Activated CD4-positive, alpha-beta memory T cell treated with anti-CD3 and anti-CD28 coated beads, Interleukin-2, amount 10 ng/mL, durations not matched to agents 7 days and 5 days (primary cell): ENCODE measurements around the gene CD1D. TPM values are rescaled to one million over a fixed set of nuclear protein-coding genes. Genes with fewer than 3 reads are reported as not detected.
"Not testable (repeated sequence)": the region's sequence is repeated elsewhere in the genome, so short reads cannot be mapped to it uniquely, and the experiment has no call there.

Source experiments
- CTCF ChIA-PET: fragments of 350-600 bp; sonication (Branson Sonifier 250); formaldehyde crosslinking; loops from one replicate; lab custom pipeline; 2021; ENCODE audit warnings: antibody characterized with exemption, inconsistent platforms; lab: Charles Lee
- POLR2A ChIA-PET: fragments of 350-600 bp; sonication (Branson Sonifier 250); formaldehyde crosslinking; loops from one replicate; lab custom pipeline; 2021; ENCODE audit warnings: antibody characterized with exemption; lab: Charles Lee
- DNase-seq: peaks from one replicate; pipeline ENCODE4 v3.0.0-alpha.2; 2020
- H3K27ac Mint-ChIP-seq: one replicate; pipeline ENCODE4 v1.8.0; 2021; ENCODE audit warnings: mild to moderate bottlenecking, mixed read lengths
- H3K27me3 Mint-ChIP-seq: one replicate; pipeline ENCODE4 v1.8.0; 2021; ENCODE audit warnings: mixed read lengths
- H3K36me3 Mint-ChIP-seq: one replicate; pipeline ENCODE4 v1.8.0; 2021; ENCODE audit warnings: low read depth, mixed read lengths
- H3K4me1 Mint-ChIP-seq: one replicate; pipeline ENCODE4 v1.8.0; 2021; ENCODE audit warnings: mixed read lengths
- H3K4me3 Mint-ChIP-seq: one replicate; pipeline ENCODE4 v1.8.0; 2021; ENCODE audit warnings: mild to moderate bottlenecking, mixed read lengths
- H3K9me3 Mint-ChIP-seq: one replicate; pipeline ENCODE4 v1.8.0; 2021; ENCODE audit warnings: mixed read lengths
- total RNA-seq, 2 experiments: library from RNA; stranded (reverse); gene quantifications; one replicate each; pipeline ENCODE4 v1.2.3, GENCODE V29; 2021

CD1D gene
- total RNA-seq, 2 experiments from 2014 or later: not detected

DNA sequence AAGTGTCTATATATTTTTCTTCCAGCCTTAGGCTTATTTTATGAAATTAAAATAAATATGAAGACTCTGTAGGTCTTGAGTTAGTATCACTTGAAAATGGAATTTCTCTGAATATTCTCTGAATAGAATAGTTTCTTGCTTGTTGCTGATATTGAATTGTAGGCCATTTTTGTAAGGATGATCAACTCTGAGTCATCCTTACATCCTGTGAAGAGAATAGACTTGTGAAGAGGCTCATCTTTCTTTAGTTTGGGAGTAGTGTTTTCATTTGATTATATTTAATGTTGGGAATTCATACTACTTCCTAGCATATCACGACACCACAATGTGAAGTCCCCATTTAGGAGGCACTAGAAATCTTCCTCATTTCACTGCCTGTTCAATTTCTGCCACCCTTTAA lies 27.5 kb upstream of the CD1D start:
- Mint-ChIP-seq H3K4me3 (no peak overlapping the region), H3K27me3 (peaks cover 20% of the 10 kb centered on the region), H3K27ac (no peak overlapping the region), H3K4me1 (peaks cover 16% of the 10 kb centered on the region), H3K9me3 (no peaks in the 10 kb centered on the region), H3K36me3 (no peaks in the 10 kb centered on the region)
- DNase-seq: no peak
- ChIA-PET CTCF (no interaction called here), POLR2A (no interaction called here)

DNA sequence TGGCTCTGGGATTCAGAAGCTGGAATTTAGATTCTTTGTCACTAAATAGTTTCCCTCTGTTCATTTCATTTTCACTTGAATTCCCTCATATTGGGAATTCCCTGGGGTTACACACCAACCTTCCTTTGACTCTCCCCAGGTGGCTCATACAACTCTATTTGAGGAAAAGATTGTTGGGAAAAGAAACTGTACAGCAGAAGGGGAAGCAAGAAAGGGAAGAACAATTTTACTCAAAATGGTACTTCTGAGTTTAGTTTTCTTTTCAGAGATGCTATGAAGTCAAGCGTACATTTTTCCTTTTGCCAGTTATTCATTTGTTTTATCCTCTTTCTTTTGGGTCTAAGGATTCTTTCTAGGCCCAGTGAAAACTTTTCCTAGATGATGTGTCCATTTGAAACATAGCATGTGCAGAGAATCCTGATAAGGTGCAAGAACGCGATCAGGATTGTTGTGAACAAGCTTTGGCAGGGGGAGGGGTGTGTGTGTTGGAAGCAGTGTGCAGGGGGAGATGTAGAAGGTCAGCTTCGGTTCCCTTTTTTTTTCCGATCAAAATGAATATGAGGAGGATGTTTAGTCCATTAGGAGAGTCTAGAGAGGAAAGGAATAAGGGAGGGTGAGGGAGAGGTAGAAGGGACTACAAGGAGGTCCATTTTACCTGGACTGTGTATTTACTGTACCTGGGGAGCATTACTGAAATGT lies 26.8 kb upstream of the CD1D start:
- CTCF ChIA-PET: no interaction called here
- Mint-ChIP-seq H3K9me3 (no peaks in the 10 kb centered on the region), H3K4me3 (no peak overlapping the region), H3K27ac (no peak overlapping the region), H3K4me1 (peaks cover 16% of the 10 kb centered on the region), H3K27me3 (peaks cover 20% of the 10 kb centered on the region), H3K36me3 (no peaks in the 10 kb centered on the region)
- POLR2A ChIA-PET: no interaction called here
- no peak for DNase-seq

DNA sequence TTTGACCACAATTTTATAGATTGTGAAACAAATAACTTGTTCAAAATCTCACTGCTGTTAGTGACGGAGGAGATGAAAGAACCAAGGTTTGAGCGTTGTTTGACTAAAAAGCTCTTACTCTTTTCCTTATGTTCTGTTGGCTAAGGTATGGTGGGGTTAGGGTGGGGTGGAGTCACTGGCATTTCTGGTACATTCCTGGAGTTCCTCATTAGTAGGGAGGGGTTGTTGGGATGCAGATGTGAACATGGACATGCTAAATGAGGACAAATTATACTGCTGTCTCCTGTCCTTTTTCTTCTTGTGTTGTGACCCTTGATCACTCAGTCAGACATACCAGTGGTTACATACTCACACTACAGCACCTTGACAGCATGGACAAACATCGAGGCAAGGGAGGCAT lies 26.2 kb upstream of the CD1D start:
- no peaks in the 10 kb centered on the region for H3K9me3 Mint-ChIP-seq
- ChIA-PET POLR2A (no interaction called here), CTCF (interaction anchor here (1.3 kb wide), 1 partner anchor 10 kb away, joined by 3 read pairs; no protein-coding TSS in a partner anchor)
- H3K4me1 Mint-ChIP-seq: peaks cover 14% of the 10 kb centered on the region
- peaks cover 20% of the 10 kb centered on the region for H3K27me3 Mint-ChIP-seq
- H3K36me3 Mint-ChIP-seq: no peaks in the 10 kb centered on the region
- H3K27ac Mint-ChIP-seq: no peak overlapping the region
- H3K4me3 Mint-ChIP-seq: no peak overlapping the region
- no peak for DNase-seq

DNA sequence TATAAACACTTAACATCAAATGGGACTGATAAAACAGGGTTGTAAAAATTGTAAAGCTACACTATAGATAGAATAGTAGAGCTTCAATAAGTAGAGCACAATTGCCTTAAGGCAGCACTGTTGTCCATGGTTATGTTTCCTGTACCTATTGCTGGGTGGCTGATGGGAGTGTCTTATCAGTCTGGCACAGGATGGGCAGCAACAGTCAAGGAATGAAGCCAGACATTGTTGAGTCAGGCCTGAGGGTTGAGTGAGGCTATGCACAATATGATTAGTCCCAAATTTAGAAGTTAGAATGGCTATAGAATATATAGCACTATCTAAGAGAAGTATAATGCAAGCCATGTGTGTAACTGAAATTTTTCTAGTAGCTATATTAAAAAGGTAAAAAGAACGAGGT lies 25.0 kb upstream of the CD1D start:
- no peak for DNase-seq
- H3K9me3 Mint-ChIP-seq: no peaks in the 10 kb centered on the region
- H3K27ac Mint-ChIP-seq: no peak overlapping the region
- H3K4me3 Mint-ChIP-seq: no peak overlapping the region
- H3K36me3 Mint-ChIP-seq: no peaks in the 10 kb centered on the region
- peaks cover 3% of the 10 kb centered on the region for H3K4me1 Mint-ChIP-seq
- H3K27me3 Mint-ChIP-seq: peaks cover 23% of the 10 kb centered on the region
- CTCF ChIA-PET: interaction anchor here (1.3 kb wide), 1 partner anchor 8 kb away, joined by 3 read pairs; no protein-coding TSS in a partner anchor
- POLR2A ChIA-PET: no interaction called here

DNA sequence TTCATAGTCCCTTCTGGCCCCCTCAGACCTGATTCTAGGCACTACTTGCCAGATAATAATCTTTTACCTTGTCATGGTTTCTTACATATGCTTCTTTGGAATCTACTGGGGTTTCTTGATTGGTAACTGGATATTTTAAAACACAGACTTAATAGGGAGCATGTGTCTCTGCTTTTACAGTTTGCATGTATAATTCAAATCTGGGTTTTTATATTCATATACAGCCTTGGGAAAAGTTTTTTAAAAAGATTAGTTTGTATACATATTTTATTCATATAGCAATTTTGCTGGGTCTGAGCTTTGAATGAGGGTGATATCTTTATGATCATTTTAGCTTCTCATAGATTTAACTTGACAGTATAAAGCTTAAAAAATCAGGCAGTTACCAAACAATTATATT lies 21.1 kb upstream of the CD1D start:
- Mint-ChIP-seq H3K9me3 (no peaks in the 10 kb centered on the region), H3K4me3 (no peak overlapping the region), H3K27me3 (peaks cover 32% of the 10 kb centered on the region), H3K4me1 (peaks cover 5% of the 10 kb centered on the region), H3K36me3 (no peaks in the 10 kb centered on the region), H3K27ac (no peak overlapping the region)
- ChIA-PET CTCF (no interaction called here), POLR2A (no interaction called here)
- DNase-seq: no peak

DNA sequence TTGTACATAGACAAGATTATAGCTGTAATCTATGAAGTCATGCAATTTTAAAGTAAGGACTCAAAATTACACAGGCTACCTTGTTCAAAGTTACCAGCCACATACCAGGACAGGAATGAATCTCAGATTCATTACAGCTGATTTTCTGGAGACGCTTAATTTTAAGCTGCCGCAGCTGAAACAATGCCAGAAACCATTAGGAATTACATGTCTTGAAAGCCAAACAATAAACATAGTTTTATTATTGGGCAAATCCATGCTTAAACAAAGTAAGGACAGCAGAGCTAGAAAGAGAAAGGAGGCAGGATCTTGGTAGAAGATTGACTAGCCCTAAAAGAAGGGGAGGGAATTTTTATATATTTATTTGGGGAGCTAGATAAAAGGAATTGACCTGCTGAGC lies 19.2 kb upstream of the CD1D start:
- Mint-ChIP-seq H3K27me3 (peaks cover 30% of the 10 kb centered on the region), H3K4me1 (peaks cover 7% of the 10 kb centered on the region), H3K36me3 (no peaks in the 10 kb centered on the region), H3K27ac (no peak overlapping the region), H3K4me3 (no peak overlapping the region), H3K9me3 (no peaks in the 10 kb centered on the region)
- DNase-seq: no peak
- CTCF ChIA-PET: no interaction called here
- POLR2A ChIA-PET: no interaction called here

DNA sequence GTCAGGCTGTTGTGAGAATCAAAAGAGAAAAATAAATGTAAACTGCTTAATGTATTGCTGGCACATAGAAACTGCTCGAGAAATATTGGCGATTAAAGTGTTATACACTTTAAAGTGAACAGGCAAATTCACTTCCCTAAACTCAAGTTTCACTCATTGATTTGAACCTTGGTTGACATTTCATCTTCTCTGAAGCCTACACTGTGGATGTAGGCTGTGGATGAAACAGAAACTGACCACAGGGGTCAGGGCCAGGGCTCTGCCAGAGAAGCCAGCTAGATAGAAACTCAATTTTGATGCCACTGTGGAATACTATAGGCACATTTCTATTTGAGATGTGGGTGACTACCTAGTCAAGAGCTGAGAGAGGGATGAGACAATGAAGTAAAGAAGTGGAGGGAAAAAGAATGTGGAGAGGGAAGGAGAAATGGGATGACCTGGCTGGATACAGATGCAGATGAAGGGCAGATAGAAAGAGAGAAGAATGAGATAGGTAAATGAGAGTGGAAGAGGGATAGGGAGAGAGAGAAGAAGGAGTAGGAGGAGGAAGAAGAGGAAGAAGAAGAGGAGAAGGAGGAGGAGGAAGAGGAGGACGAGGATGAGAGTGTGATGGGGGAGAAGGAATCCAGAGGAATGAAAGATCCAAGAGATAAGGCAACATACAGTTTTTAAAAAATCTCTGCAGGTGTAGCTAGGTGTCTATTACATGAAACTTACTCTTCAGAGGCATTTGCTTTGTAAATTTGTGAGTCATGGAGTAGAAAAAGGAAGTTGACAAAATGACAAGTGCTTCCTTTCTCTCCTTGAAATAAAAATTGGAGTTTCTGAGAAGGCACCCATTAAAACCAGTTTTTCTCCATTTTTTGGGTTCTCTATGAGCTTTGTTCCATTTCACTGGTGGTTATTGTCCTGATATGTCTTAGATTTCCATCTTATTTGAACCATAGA lies 17.4 kb upstream of the CD1D start:
- Mint-ChIP-seq H3K36me3 (no peaks in the 10 kb centered on the region), H3K4me3 (no peak overlapping the region), H3K27ac (no peak overlapping the region), H3K9me3 (no peaks in the 10 kb centered on the region), H3K4me1 (peaks cover 7% of the 10 kb centered on the region), H3K27me3 (peaks cover 35% of the 10 kb centered on the region)
- POLR2A ChIA-PET: no interaction called here
- CTCF ChIA-PET: interaction anchor here (1.4 kb wide), 1 partner anchor 8 kb away, joined by 3 read pairs; no protein-coding TSS in a partner anchor
- DNase-seq: no peak

DNA sequence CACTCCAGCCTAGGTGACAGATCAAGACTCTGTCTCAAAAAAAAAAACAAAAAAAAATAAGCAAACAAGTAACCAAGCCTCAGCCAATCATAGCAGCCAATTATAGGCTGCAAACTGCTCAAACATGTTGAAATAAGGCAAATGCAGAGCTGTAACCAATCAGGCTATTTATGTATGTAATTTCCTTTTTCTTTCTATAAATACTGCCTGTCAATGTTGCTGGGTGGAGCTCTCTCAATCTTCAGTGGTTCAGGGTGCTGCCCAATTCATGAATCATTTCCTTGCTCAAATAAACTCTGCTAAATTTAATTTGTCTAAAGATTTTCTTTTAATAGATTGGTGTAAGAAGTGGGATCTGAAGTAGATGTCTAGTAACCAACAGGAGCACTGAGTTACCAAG lies 11.6 kb upstream of the CD1D start:
- no peak overlapping the region for H3K27ac Mint-ChIP-seq
- H3K4me3 Mint-ChIP-seq: no peak overlapping the region
- peaks cover 28% of the 10 kb centered on the region for H3K27me3 Mint-ChIP-seq

DNA sequence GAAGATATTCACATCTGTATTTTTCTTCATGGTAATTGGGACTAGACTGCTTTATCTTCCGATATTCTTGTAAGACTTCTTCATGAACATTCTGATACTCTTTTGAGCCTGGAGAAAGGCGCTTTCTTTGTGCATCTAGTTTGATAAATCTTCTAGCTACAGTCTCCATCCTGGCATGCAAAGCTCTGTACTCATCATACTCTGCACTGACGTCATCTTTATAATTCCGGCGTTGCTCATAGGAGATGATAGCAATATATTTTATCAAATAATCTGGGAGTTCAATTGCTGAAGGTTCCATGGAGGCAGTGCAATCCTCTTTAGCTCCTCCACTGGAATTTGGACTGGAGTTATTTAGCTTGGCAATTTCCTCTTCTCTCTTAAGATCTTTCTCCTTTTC lies 4.8 kb upstream of the CD1D start:
- CTCF ChIA-PET, DNase-seq: not testable (repeated sequence)

More for the DNA sequence above, 11.6 kb upstream of the CD1D start:
- Mint-ChIP-seq H3K36me3 (no peaks in the 10 kb centered on the region), H3K9me3 (no peaks in the 10 kb centered on the region), H3K4me1 (peaks cover 1% of the 10 kb centered on the region)
- CTCF ChIA-PET: no interaction called here
- no peak for DNase-seq
- POLR2A ChIA-PET: no interaction called here

DNA sequence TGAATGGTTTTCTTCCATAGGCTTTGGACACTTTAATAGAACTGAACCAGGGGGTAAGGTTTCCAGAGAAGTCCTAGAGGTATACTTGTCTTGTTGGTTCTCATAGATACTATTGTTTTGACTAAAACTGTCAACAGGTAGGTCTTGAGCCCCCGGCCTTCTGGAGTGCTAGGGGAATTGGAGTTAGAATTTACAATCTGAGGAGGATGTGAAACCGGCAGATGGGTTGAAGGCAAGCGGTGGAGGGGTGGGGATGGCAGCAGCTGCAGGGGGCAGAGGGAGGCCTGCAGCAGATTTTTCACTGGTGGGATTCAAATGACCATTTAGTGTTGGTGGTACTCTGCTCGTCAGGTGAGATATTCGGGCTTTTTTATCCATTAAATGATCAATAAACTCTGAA lies 4.3 kb upstream of the CD1D start:
- H3K27ac Mint-ChIP-seq: no peak overlapping the region
- peaks cover 11% of the 10 kb centered on the region for H3K4me1 Mint-ChIP-seq
- H3K36me3 Mint-ChIP-seq: no peaks in the 10 kb centered on the region
- peaks cover 68% of the 10 kb centered on the region for H3K27me3 Mint-ChIP-seq
- no peak for DNase-seq
- H3K9me3 Mint-ChIP-seq: no peaks in the 10 kb centered on the region
- POLR2A ChIA-PET: no interaction called here
- no peak overlapping the region for H3K4me3 Mint-ChIP-seq
- CTCF ChIA-PET: no interaction called here

More for the DNA sequence above, 4.8 kb upstream of the CD1D start:
- H3K4me1 Mint-ChIP-seq, H3K27ac Mint-ChIP-seq, H3K36me3 Mint-ChIP-seq, POLR2A ChIA-PET, H3K4me3 Mint-ChIP-seq, H3K9me3 Mint-ChIP-seq: not testable (repeated sequence)
- H3K27me3 Mint-ChIP-seq: peaks cover 65% of the 10 kb centered on the region

DNA sequence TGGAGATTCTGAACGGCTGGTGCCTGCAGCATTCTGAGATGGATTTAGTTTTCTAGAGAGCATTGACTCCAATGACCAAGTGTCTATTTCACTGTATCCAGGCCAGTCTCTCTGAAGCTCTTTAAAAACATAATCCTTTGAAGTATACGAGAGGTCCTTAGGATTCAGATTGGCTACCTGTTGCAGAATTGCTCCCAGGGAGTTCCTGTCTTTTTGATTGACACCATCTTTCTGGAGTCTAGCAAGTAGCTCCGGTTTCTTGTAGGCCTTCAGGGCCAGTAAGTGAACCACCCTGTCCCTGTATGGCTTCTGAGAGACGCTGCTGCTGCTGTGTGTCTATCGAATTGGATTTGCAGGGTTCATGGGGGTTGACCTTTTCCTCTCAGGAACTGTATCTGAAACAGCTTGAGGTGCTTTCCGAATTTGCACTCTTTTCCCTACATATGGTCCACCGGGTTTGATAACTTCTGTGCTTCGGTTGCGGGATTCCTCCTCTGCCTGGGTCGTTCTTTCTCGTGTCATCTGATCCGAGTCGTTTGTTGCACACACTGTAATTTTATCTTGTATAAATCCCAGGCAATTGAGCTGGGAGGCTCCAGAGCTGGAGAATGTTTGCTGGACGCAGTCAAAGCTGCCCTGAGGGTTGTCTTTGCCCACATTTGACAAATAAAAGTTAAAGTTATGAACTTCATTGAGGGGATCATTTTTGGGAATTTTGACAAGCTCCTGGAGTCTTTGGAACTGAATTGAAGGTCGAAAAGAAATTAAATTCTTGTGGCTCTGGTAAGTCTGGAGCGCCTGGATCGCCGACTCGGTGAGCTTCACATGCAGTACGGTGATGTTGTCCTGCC lies 3.6 kb upstream of the CD1D start:
- H3K27me3 Mint-ChIP-seq: peaks cover 69% of the 10 kb centered on the region
- H3K4me3 Mint-ChIP-seq, H3K9me3 Mint-ChIP-seq, CTCF ChIA-PET, POLR2A ChIA-PET, H3K36me3 Mint-ChIP-seq, DNase-seq, H3K27ac Mint-ChIP-seq: not testable (repeated sequence)
- peaks cover 14% of the 10 kb centered on the region for H3K4me1 Mint-ChIP-seq

DNA sequence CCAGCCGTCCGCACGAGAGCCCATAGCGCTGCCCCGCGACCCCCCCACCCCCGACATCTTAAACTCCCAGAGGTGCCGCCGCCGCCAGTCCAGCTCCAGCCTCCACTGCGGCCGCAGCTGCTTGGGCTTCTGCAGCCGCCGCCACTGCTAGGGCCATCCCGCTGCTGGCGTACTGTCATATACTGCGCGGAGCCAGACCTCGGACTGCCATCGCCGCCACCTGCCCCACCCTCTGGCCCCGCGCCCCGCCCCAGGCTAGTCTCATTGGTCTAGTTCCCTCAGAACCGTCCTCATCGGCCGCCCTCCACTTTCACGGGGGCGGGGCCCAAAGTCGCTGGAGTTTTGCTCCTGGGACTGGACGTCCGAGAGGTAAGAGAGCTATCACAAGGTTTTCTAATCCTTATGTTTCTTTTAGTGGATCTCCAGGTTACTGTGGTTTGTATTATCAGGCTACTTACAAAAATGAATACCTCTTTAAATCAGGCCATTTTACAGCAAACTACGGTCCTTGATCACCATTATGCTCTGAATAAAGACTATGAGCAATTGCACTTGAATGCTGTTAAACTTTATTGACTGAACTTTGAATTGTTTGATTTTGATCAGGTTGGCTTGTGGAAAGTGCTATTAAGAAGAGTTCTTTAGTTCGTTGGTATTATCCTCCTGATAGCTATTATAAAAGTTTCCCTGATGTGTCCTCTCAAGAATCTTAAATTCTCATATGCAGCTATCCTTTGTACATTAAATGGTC lies 2.8 kb upstream of the CD1D start:
- H3K4me1 Mint-ChIP-seq: peaks cover 14% of the 10 kb centered on the region
- H3K9me3 Mint-ChIP-seq: no peaks in the 10 kb centered on the region
- no peak overlapping the region for H3K4me3 Mint-ChIP-seq
- ChIA-PET POLR2A (no interaction called here), CTCF (no interaction called here)
- peaks cover 77% of the 10 kb centered on the region for H3K27me3 Mint-ChIP-seq
- no peaks in the 10 kb centered on the region for H3K36me3 Mint-ChIP-seq
- peak; percentile 26 for DNase-seq
- no peak overlapping the region for H3K27ac Mint-ChIP-seq
